Activated naive CD8-positive, alpha-beta T cell (primary cell): Measurements from ENCODE around the gene DDX51.

Experiments used
- H3K27ac Mint-ChIP-seq: one replicate; pipeline ENCODE4 v1.8.0; 2021; ENCODE audit warnings: mixed read lengths
- H3K27me3 Mint-ChIP-seq: one replicate; pipeline ENCODE4 v1.8.0; 2021; ENCODE audit warnings: mixed read lengths
- H3K36me3 Mint-ChIP-seq: one replicate; pipeline ENCODE4 v1.8.0; 2021; ENCODE audit warnings: mixed read lengths
- H3K4me1 Mint-ChIP-seq: one replicate; pipeline ENCODE4 v1.8.0; 2021; ENCODE audit warnings: low read depth, mixed read lengths
- H3K4me3 Mint-ChIP-seq: one replicate; pipeline ENCODE4 v1.8.0; 2021; ENCODE audit warnings: mild to moderate bottlenecking, mixed read lengths
- H3K9me3 Mint-ChIP-seq: one replicate; pipeline ENCODE4 v1.8.0; 2021; ENCODE audit warnings: low read depth, mixed read lengths

DDX51 gene

GRCh38 chr12:132144115-132144809 lies at the start of gene DDX51, which contains the start of gene NOC4L:
Gene DDX51 (minus strand): TSS chr12:132144319. CDS start chr12:132144296, 23 bp downstream.
Gene NOC4L (plus strand): TSS chr12:132144457. CDS start chr12:132144489, 32 bp downstream.
- Mint-ChIP-seq H3K9me3 (no peaks in the 10 kb centered on the region), H3K4me1 (peaks cover 25% of the 10 kb centered on the region), H3K27ac (peak within 1 kb of the TSS; percentile 91), H3K27me3 (no peaks in the 10 kb centered on the region), H3K36me3 (peaks cover 4% of the 10 kb centered on the region), H3K4me3 (peak within 1 kb of the TSS; percentile 96)

GRCh38 chr12:132191715-132192553 lies 47.8 kb upstream of the DDX51 start:
- no peak overlapping the region for H3K27ac Mint-ChIP-seq
- peaks cover 3% of the 10 kb centered on the region for H3K36me3 Mint-ChIP-seq
- no peaks in the 10 kb centered on the region for H3K9me3 Mint-ChIP-seq
- H3K4me1 Mint-ChIP-seq: peaks cover 14% of the 10 kb centered on the region
- no peak overlapping the region for H3K4me3 Mint-ChIP-seq
- no peaks in the 10 kb centered on the region for H3K27me3 Mint-ChIP-seq

GRCh38 chr12:132190834-132191500 lies 46.8 kb upstream of the DDX51 start:
- Mint-ChIP-seq H3K27me3 (no peaks in the 10 kb centered on the region), H3K9me3 (no peaks in the 10 kb centered on the region), H3K27ac (peak overlapping the region; percentile 34), H3K4me3 (peak overlapping the region; percentile 30), H3K36me3 (peaks cover 3% of the 10 kb centered on the region), H3K4me1 (peaks cover 21% of the 10 kb centered on the region)

- peak overlapping the region; percentile 93 for H3K4me3 Mint-ChIP-seq
- peaks cover 3% of the 10 kb centered on the region for H3K36me3 Mint-ChIP-seq
- peak overlapping the region; percentile 75 for H3K27ac Mint-ChIP-seq
- peaks cover 29% of the 10 kb centered on the region for H3K4me1 Mint-ChIP-seq
- no peaks in the 10 kb centered on the region for H3K9me3 Mint-ChIP-seq
- H3K27me3 Mint-ChIP-seq: no peaks in the 10 kb centered on the region
Measured at GRCh38 chr12:132190012-132190755, 46.1 kb upstream of the DDX51 start.

GRCh38 chr12:132189378-132190011 lies 45.4 kb upstream of the DDX51 start:
- H3K27ac Mint-ChIP-seq: peak overlapping the region; percentile 75
- peaks cover 3% of the 10 kb centered on the region for H3K36me3 Mint-ChIP-seq
- H3K4me3 Mint-ChIP-seq: peak overlapping the region; percentile 93
- H3K27me3 Mint-ChIP-seq: no peaks in the 10 kb centered on the region
- peaks cover 32% of the 10 kb centered on the region for H3K4me1 Mint-ChIP-seq
- no peaks in the 10 kb centered on the region for H3K9me3 Mint-ChIP-seq

- Mint-ChIP-seq H3K27ac (peak overlapping the region; percentile 73), H3K36me3 (peaks cover 5% of the 10 kb centered on the region), H3K9me3 (no peaks in the 10 kb centered on the region), H3K27me3 (no peaks in the 10 kb centered on the region), H3K4me3 (peak overlapping the region; percentile 93), H3K4me1 (peaks cover 36% of the 10 kb centered on the region)
Measured at GRCh38 chr12:132188916-132189325, 44.8 kb upstream of the DDX51 start.

- Mint-ChIP-seq H3K9me3 (no peaks in the 10 kb centered on the region), H3K4me3 (peak overlapping the region; percentile 60), H3K27ac (no peak overlapping the region), H3K4me1 (peaks cover 36% of the 10 kb centered on the region), H3K27me3 (no peaks in the 10 kb centered on the region), H3K36me3 (peaks cover 4% of the 10 kb centered on the region)
Measured at GRCh38 chr12:132188451-132188901, 44.4 kb upstream of the DDX51 start.

- Mint-ChIP-seq H3K4me3 (peak overlapping the region; percentile 59), H3K36me3 (peaks cover 2% of the 10 kb centered on the region), H3K27ac (no peak overlapping the region), H3K4me1 (peaks cover 37% of the 10 kb centered on the region), H3K9me3 (no peaks in the 10 kb centered on the region), H3K27me3 (no peaks in the 10 kb centered on the region)
Measured at GRCh38 chr12:132187646-132188450, 43.7 kb upstream of the DDX51 start.

GRCh38 chr12:132186857-132187620 lies 42.9 kb upstream of the DDX51 start:
- Mint-ChIP-seq H3K27me3 (no peaks in the 10 kb centered on the region), H3K36me3 (peaks cover 2% of the 10 kb centered on the region), H3K9me3 (no peaks in the 10 kb centered on the region), H3K4me3 (peak overlapping the region; percentile 83), H3K27ac (peak overlapping the region; percentile 75), H3K4me1 (peaks cover 40% of the 10 kb centered on the region)

GRCh38 chr12:132186208-132186856 lies 42.2 kb upstream of the DDX51 start:
- no peaks in the 10 kb centered on the region for H3K9me3 Mint-ChIP-seq
- peaks cover 2% of the 10 kb centered on the region for H3K36me3 Mint-ChIP-seq
- H3K27ac Mint-ChIP-seq: peak overlapping the region; percentile 87
- H3K4me1 Mint-ChIP-seq: peaks cover 40% of the 10 kb centered on the region
- H3K27me3 Mint-ChIP-seq: no peaks in the 10 kb centered on the region
- peak overlapping the region; percentile 83 for H3K4me3 Mint-ChIP-seq

GRCh38 chr12:132185705-132186104 lies 41.6 kb upstream of the DDX51 start:
- no peaks in the 10 kb centered on the region for H3K9me3 Mint-ChIP-seq

GRCh38 chr12:132182711-132183365 lies 38.7 kb upstream of the DDX51 start:
- Mint-ChIP-seq H3K4me1 (peaks cover 52% of the 10 kb centered on the region), H3K9me3 (no peaks in the 10 kb centered on the region), H3K27ac (no peak overlapping the region), H3K27me3 (no peaks in the 10 kb centered on the region), H3K36me3 (peaks cover 2% of the 10 kb centered on the region), H3K4me3 (no peak overlapping the region)

More at GRCh38 chr12:132185705-132186104, 41.6 kb upstream of the DDX51 start:
- peaks cover 39% of the 10 kb centered on the region for H3K4me1 Mint-ChIP-seq
- H3K27ac Mint-ChIP-seq: peak overlapping the region; percentile 87
- peak overlapping the region; percentile 83 for H3K4me3 Mint-ChIP-seq
- no peaks in the 10 kb centered on the region for H3K27me3 Mint-ChIP-seq
- H3K36me3 Mint-ChIP-seq: peaks cover 2% of the 10 kb centered on the region
